ENCODE measurements around the gene MRFAP1.

DNA sequence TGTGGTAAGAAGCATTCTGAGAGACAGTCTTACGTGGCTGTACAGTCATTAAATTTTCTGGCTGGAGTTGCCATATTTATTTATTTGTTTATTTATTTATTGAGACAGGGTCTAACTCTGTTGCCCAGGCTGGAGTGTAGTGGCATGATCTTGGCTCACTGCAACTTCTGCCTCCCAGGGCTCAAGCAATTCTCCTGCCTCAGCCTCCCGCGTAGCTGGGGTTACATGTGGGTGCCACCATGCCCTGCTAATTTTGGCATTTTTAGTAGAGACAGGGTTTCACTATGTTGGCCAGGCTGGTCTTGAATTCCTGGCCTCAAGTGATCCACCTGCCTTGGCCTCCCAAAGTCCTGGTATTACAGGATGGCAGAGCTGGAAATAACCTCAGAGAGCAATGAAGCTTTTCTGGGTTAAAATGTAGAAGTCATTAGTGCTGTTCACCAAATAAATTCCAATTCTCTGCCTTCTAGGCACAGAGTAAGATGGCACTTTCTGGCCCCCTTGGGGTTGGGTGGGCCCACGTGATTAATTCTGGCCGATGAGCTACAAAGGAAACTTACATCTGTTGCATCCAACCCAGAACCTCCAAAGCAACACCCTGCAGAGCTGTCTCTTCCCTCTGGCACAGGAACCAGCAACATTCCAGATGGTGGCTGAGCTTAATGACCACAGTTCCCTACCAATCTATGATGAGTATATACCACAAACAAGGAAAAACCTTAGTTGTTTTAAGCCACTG is 4.5 kb downstream of the MRFAP1 start:
- TF ChIP-seq, protein P1, sequence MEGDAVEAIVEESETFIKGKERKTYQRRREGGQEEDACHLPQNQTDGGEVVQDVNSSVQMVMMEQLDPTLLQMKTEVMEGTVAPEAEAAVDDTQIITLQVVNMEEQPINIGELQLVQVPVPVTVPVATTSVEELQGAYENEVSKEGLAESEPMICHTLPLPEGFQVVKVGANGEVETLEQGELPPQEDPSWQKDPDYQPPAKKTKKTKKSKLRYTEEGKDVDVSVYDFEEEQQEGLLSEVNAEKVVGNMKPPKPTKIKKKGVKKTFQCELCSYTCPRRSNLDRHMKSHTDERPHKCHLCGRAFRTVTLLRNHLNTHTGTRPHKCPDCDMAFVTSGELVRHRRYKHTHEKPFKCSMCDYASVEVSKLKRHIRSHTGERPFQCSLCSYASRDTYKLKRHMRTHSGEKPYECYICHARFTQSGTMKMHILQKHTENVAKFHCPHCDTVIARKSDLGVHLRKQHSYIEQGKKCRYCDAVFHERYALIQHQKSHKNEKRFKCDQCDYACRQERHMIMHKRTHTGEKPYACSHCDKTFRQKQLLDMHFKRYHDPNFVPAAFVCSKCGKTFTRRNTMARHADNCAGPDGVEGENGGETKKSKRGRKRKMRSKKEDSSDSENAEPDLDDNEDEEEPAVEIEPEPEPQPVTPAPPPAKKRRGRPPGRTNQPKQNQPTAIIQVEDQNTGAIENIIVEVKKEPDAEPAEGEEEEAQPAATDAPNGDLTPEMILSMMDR (IDR thresholded peaks at IDR 0.05): no peak
- no peak for TF ChIP-seq POLR2AphosphoS5 (IDR thresholded peaks at IDR 0.05; ENCODE audit: low read depth, low read length)
